Measurements from ENCODE around the gene EHMT2.
"Not testable (repeated sequence)": the region's sequence is repeated elsewhere in the genome, so short reads cannot be mapped to it uniquely, and the experiment has no call there.

EHMT2 gene

DNA sequence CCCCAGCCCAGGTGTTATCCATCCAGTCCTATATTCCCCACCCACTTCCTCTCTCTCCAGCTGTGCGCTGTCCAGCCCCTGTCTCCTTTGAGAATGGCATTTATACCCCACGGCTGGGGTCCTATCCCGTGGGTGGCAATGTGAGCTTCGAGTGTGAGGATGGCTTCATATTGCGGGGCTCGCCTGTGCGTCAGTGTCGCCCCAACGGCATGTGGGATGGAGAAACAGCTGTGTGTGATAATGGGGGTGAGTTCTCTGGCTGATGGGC, 31.1 kb upstream of the EHMT2 start:
- Histone ChIP-seq H3K36me3 (ENCODE audit: control insufficient read depth, insufficient read depth, low read length) (no peaks in the 10 kb centered on the region), H3K27ac (ENCODE audit: low read depth, low read length) (no peak overlapping the region), H3K27me3 (ENCODE audit: control insufficient read depth, insufficient read depth, low read length) (no peaks in the 10 kb centered on the region), H3K9ac (ENCODE audit: low read length) (no peak overlapping the region), H3K4me3 (ENCODE audit: low read length) (no peak overlapping the region), H3K4me1 (ENCODE audit: control insufficient read depth, insufficient read depth, low read length) (no peaks in the 10 kb centered on the region)

DNA sequence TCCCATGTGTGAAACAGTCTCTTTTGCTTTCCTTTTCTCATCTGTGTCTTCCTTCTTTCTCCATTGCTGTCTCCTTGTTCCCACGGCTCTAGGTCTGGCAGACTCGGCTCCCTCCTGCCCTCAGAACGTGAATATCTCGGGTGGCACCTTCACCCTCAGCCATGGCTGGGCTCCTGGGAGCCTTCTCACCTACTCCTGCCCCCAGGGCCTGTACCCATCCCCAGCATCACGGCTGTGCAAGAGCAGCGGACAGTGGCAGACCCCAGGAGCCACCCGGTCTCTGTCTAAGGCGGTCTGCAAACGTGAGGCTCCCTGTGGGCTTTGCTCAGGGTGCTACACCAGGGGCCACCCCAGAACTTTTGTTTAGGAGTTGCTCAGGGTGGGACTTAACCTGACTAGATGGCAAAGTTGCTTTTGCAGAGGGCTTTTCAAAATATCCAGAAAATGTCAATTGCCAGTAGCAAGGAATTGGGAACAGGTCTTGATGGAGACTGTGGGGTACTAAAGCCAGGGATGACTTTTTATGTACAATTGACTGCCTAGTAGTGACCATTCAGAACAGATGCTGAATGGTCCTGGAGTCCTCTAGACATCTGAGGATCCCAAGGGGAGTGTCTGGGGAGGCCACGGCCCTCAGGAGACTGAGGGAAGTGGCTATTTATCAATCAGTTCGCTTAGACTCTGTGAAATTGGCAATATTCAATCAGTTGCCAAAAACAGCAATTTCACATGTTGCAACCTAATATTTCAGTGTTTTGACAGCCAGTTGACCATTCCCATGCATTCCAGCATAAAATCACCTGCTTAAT, 30.6 kb upstream of the EHMT2 start:
- Histone ChIP-seq H3K4me3 (ENCODE audit: low read length) (peak overlapping the region; percentile 22), H3K27ac (ENCODE audit: low read depth, low read length) (no peak overlapping the region)

DNA sequence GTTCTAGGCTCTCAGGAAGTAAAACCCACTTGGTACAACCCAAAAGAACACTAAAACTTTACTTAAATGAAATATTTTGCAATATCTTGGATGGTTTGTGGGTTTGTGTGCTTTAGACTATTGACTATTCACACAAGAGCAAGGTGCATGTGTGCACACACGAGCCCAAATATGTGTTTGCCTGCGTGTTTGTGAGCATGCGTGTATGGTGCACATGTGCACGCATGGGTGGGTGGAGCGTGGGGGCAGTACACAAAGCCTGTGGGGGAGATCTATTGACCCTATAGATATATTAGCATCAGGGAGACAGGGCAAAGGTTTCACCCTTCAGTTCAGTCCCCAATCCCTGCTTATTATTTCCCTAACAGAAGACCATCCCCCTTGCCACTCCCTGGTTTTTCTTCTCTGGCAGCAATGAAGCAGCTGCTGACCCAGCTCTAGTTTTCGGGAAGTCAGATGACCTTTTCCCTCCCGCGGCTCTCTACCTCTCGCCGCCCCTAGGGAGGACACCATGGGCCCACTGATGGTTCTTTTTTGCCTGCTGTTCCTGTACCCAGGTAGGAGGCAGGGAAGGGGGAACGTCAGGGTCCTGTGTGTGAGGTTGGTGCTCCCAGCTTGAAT, 29.9 kb upstream of the EHMT2 start, which contains the start of gene C2:
Gene C2, plus strand, starts transcription at position 476 of the 621 bp plus-strand sequence. Its CDS starts 36 bp downstream, at position 512.
- no peaks in the 10 kb centered on the region for H3K36me3 ChIP-seq (ENCODE audit: control insufficient read depth, insufficient read depth, low read length)
- no peaks in the 10 kb centered on the region for H3K4me1 ChIP-seq (ENCODE audit: control insufficient read depth, insufficient read depth, low read length)
- no peak within 1 kb of the TSS for H3K27ac ChIP-seq (ENCODE audit: low read depth, low read length)
- peak within 1 kb of the TSS; percentile 22 for H3K4me3 ChIP-seq (ENCODE audit: low read length)
- no peak within 1 kb of the TSS for H3K9ac ChIP-seq (ENCODE audit: low read length)
- H3K27me3 ChIP-seq (ENCODE audit: control insufficient read depth, insufficient read depth, low read length) = no peaks in the 10 kb centered on the region

More for the DNA sequence above, 30.6 kb upstream of the EHMT2 start:
- no peak overlapping the region for H3K9ac ChIP-seq (ENCODE audit: low read length)
- no peaks in the 10 kb centered on the region for H3K36me3 ChIP-seq (ENCODE audit: control insufficient read depth, insufficient read depth, low read length)
- no peaks in the 10 kb centered on the region for H3K4me1 ChIP-seq (ENCODE audit: control insufficient read depth, insufficient read depth, low read length)
- no peaks in the 10 kb centered on the region for H3K27me3 ChIP-seq (ENCODE audit: control insufficient read depth, insufficient read depth, low read length)

DNA sequence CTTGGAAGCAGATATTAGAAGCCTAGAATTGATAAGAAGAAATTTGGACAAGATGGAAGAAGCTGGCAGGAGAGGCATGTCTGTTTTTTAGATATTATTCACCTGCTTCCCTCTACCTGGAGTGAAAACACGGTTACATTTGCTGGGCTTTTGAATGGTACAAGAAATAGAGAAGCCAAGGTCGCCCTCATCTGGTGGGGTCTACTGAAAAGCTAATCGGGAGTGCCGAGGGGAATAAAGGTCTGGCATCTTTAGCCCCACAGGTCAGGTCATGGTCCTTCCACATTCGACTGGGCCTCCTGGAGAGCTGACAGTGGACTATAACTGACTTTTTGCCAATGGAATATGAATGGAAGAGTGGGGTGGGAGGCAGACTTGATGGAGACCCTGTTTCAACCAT, 25.4 kb upstream of the EHMT2 start:
- Histone ChIP-seq H3K27ac (ENCODE audit: low read depth, low read length) (no peak overlapping the region), H3K9ac (ENCODE audit: low read length) (no peak overlapping the region), H3K4me3 (ENCODE audit: low read length) (no peak overlapping the region), H3K36me3 (ENCODE audit: control insufficient read depth, insufficient read depth, low read length) (no peaks in the 10 kb centered on the region), H3K4me1 (ENCODE audit: control insufficient read depth, insufficient read depth, low read length) (no peaks in the 10 kb centered on the region), H3K27me3 (ENCODE audit: control insufficient read depth, insufficient read depth, low read length) (no peaks in the 10 kb centered on the region)

DNA sequence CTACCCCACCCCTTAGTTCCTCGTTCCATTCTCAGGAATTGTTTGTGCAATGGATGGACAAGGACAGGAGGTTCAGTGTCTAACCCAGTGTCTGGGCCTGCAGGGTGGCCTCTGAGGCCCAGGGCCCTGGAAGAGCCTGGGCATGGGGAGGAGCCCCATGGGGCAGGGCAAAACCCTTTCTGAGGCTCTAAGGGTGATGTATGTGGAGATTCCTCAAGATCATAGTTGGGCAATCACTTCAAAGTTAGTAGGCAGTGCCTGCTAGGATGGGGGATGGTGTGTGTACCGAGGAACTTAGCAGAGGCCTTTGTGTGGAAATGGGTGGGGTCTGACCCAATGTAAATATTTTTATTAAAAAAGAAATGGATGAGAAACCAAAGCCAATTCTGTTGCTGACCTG, 23.3 kb upstream of the EHMT2 start:
- Histone ChIP-seq H3K27me3 (ENCODE audit: control insufficient read depth, insufficient read depth, low read length) (no peaks in the 10 kb centered on the region), H3K9ac (ENCODE audit: low read length) (no peak overlapping the region), H3K36me3 (ENCODE audit: control insufficient read depth, insufficient read depth, low read length) (no peaks in the 10 kb centered on the region), H3K4me1 (ENCODE audit: control insufficient read depth, insufficient read depth, low read length) (no peaks in the 10 kb centered on the region), H3K4me3 (ENCODE audit: low read length) (no peak overlapping the region), H3K27ac (ENCODE audit: low read depth, low read length) (no peak overlapping the region)

DNA sequence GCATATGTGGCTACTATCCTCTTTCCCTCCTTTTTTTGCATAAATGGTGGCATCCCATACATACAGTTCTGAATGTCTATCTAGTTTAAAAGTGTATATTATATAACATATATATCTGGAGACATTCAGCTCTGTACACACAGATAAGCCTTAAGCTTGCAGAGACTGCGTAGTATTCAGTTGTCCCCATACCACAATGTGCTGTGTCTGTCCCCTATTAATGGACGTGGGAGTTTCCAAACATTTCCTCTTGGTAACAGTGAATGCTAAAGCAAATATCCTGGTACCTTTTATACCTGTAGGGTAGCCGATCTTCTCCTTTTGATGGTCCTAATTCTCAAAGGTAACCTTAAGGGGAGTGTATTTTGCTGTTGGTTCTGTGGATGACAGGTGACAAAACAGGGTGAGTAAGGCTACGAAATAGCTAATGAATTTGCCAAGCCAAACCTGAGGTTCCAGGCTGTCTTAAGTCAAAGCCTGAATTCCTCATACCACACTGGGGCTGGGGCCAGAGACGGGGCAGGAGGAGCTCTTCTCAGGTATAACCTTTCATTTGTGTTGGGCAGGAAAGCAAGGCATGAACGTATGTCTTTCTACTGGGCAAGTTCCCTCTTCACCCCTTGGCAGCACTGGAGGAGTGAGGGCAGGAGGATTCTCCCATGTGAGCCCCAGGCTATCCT, 22.3 kb upstream of the EHMT2 start:
- H3K27me3 ChIP-seq (ENCODE audit: control insufficient read depth, insufficient read depth, low read length) = no peaks in the 10 kb centered on the region
- no peak overlapping the region for H3K4me3 ChIP-seq (ENCODE audit: low read length)
- H3K4me1 ChIP-seq (ENCODE audit: control insufficient read depth, insufficient read depth, low read length) = no peaks in the 10 kb centered on the region
- no peak overlapping the region for H3K27ac ChIP-seq (ENCODE audit: low read depth, low read length)
- no peak overlapping the region for H3K9ac ChIP-seq (ENCODE audit: low read length)
- no peaks in the 10 kb centered on the region for H3K36me3 ChIP-seq (ENCODE audit: control insufficient read depth, insufficient read depth, low read length)

DNA sequence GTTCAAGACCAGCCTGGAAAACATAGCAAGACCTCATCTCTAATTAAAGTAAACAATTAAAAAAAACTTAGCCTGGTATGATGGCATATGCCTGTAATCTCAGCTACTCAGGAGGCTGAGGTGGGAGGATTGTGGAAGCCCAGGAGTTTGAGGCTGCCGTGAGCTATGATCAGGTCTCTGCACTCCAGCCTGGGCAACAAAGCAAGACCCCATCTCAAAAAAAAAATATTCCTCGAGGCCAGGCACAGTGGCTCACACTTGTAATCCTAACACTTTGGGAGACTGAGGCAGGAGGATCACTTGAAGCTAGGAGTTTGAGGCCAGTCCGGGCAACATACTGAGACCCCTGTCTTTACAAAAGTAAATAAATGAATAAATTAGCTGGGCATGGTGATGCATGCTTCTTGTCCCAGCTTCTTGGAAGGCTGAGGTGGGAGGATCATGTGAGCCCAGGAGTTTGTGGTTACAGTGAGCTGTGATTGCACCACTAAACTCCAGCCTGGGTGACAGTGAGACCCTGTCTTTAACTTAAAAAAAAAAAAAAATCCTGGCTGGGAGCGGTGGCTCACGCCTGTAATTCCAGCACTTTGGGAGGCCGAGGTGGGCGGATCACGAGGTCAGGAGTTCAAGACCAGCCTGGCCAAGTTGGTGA, 20.7 kb upstream of the EHMT2 start:
- Histone ChIP-seq H3K4me1 (ENCODE audit: control insufficient read depth, insufficient read depth, low read length) (no peaks in the 10 kb centered on the region), H3K27me3 (ENCODE audit: control insufficient read depth, insufficient read depth, low read length) (no peaks in the 10 kb centered on the region), H3K9ac (ENCODE audit: low read length) (no peak overlapping the region), H3K27ac (ENCODE audit: low read depth, low read length) (no peak overlapping the region), H3K4me3 (ENCODE audit: low read length) (no peak overlapping the region), H3K36me3 (ENCODE audit: control insufficient read depth, insufficient read depth, low read length) (no peaks in the 10 kb centered on the region)

DNA sequence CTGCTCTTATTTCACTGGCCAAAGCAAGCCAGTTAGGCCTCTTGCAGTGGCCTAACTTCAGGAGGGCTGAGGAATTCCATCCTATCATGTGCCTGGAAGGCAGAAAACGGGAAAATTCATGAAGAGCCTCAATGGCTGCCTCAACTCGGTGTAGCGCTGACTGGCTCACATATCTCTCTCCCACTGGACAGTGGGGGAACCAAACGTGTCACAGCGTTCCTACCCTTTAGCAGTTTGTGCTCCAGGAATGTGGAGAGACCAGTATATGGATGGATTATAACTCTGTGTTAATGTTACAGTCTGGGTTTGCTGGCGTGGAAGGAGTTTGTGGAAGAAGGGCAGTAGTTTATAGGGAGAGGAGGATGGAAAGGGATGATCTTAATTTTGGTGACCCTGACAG, 18.3 kb upstream of the EHMT2 start:
- Histone ChIP-seq H3K27ac (ENCODE audit: low read depth, low read length) (no peak overlapping the region), H3K4me3 (ENCODE audit: low read length) (no peak overlapping the region), H3K27me3 (ENCODE audit: control insufficient read depth, insufficient read depth, low read length) (no peaks in the 10 kb centered on the region), H3K9ac (ENCODE audit: low read length) (no peak overlapping the region), H3K36me3 (ENCODE audit: control insufficient read depth, insufficient read depth, low read length) (no peaks in the 10 kb centered on the region), H3K4me1 (ENCODE audit: control insufficient read depth, insufficient read depth, low read length) (no peaks in the 10 kb centered on the region)

DNA sequence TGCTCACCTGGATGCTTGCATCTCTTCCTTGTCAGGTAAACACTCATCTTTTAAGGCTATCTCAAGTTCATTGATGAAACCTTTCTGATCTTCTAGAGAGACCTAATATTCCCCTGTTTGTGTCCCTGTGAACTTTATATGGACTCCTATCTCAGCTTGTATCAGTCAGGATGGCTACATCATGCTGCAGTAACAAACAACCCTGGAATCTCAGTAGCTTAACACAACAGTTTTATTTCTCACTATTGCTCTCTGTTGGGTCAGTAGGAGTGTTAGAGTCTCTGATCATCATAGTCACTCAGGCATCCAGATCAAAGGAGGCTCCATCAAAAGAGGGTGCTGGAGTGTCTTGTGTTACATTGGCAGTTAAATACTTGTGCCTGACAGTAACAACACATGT, 17.9 kb upstream of the EHMT2 start:
- H3K27ac ChIP-seq (ENCODE audit: low read depth, low read length) = no peak overlapping the region
- H3K4me3 ChIP-seq (ENCODE audit: low read length) = no peak overlapping the region
- H3K36me3 ChIP-seq (ENCODE audit: control insufficient read depth, insufficient read depth, low read length) = no peaks in the 10 kb centered on the region
- no peaks in the 10 kb centered on the region for H3K4me1 ChIP-seq (ENCODE audit: control insufficient read depth, insufficient read depth, low read length)
- no peaks in the 10 kb centered on the region for H3K27me3 ChIP-seq (ENCODE audit: control insufficient read depth, insufficient read depth, low read length)
- no peak overlapping the region for H3K9ac ChIP-seq (ENCODE audit: low read length)

DNA sequence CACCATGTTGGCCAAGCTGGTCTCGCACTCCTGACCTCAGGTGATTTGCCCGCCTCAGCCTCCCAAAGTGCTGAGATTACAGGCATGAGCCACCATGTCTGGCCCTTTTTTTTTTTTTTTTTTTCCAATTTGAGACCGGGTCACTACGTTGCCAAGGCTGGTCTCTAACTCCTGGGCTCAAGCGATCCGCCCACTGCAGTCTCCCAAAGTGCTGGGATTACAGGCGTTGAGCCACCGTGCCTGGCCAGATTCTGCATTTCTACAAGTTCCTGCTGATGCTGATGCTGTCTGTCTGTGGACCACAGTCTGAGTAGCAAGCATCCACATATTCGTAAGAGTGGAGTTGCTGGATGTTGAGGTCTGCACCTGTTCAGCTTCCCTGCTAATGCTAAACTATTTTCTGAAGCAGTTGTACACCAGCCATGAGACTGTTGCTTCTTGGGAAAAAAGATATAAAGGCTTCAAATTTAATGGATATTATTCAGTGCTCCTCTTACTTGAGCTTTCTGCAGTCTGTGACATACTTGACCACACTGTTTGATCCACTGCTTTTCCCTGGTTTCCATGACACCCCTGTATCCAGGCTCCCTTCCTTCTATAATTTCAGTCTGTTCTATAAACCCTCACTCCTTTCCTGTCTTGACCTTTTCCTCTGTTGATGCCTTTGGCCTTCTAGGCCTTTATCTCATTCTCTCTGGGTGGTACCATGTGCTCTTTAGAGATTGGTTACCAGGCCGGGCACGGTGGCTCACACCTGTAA, 14.5 kb upstream of the EHMT2 start:
- no peaks in the 10 kb centered on the region for H3K27me3 ChIP-seq (ENCODE audit: control insufficient read depth, insufficient read depth, low read length)
- H3K4me3 ChIP-seq (ENCODE audit: low read length) = no peak overlapping the region
- no peak overlapping the region for H3K9ac ChIP-seq (ENCODE audit: low read length)
- H3K36me3 ChIP-seq (ENCODE audit: control insufficient read depth, insufficient read depth, low read length) = no peaks in the 10 kb centered on the region
- no peak overlapping the region for H3K27ac ChIP-seq (ENCODE audit: low read depth, low read length)
- H3K4me1 ChIP-seq (ENCODE audit: control insufficient read depth, insufficient read depth, low read length) = no peaks in the 10 kb centered on the region

DNA sequence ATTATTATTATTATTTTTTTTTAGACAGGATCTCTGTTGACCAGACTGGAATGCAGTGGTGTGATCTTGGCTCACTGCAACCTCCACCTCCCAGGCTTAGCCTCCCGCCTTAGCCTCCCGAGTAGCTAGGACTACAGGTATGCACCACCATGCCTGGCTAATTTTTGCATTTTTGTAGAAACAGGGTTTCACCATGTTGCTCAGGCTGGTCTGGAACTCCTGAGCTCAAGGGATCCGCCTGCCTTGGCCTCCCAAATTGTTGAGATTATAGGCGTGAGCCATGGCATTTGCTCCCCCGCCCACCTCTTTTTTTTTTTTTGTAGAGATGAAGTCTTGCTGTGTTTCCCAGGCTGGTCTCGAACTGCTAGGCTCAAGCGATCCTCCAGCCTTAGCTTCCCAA, 11.8 kb upstream of the EHMT2 start:
- not testable (repeated sequence) for H3K36me3 ChIP-seq (ENCODE audit: control insufficient read depth, insufficient read depth, low read length); H3K4me3 ChIP-seq (ENCODE audit: low read length); H3K27ac ChIP-seq (ENCODE audit: low read depth, low read length); H3K4me1 ChIP-seq (ENCODE audit: control insufficient read depth, insufficient read depth, low read length); H3K9ac ChIP-seq (ENCODE audit: low read length); H3K27me3 ChIP-seq (ENCODE audit: control insufficient read depth, insufficient read depth, low read length)

DNA sequence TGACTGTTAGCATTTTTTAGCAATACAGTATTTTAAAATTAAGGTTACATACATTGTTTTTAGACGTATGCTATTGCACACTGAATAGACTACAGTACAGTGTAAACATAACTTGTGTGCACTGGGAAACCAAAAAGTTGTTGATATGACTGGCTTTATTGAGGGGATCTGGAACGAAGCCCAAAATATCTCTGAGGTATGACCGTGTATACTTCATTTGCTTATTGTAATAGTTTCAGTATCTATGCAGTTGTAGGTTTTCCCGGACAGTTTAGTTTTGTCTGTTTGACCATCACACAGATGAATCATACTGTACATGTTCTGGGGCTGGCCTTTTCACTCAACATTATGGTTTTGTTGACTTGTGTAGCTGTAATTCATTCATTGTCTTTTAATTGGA, 11.3 kb upstream of the EHMT2 start:
- no peaks in the 10 kb centered on the region for H3K36me3 ChIP-seq (ENCODE audit: control insufficient read depth, insufficient read depth, low read length)
- no peak overlapping the region for H3K9ac ChIP-seq (ENCODE audit: low read length)
- no peaks in the 10 kb centered on the region for H3K4me1 ChIP-seq (ENCODE audit: control insufficient read depth, insufficient read depth, low read length)
- H3K27ac ChIP-seq (ENCODE audit: low read depth, low read length) = no peak overlapping the region
- H3K27me3 ChIP-seq (ENCODE audit: control insufficient read depth, insufficient read depth, low read length) = no peaks in the 10 kb centered on the region
- no peak overlapping the region for H3K4me3 ChIP-seq (ENCODE audit: low read length)

All from rectal smooth muscle tissue (tissue), 1 donor.